ENCODE measurements around the gene PREPL.

Gene PREPL

GRCh38 chr2:44347526-44347925 lies 13.8 kb downstream of the PREPL start:
- H3K4me3 ChIP-seq (ENCODE audit: low read depth, low read length, poor library complexity, severe bottlenecking): no peak overlapping the region
- peaks cover 10% of the 10 kb centered on the region; the same call in 1 of the 2 replicates for H3K36me3 ChIP-seq (ENCODE audit: insufficient read depth, low read length)
- H3K9ac ChIP-seq (ENCODE audit: low read length): no peak overlapping the region
- H4K20me1 ChIP-seq (ENCODE audit: insufficient read depth, low read length): no peaks in the 10 kb centered on the region
- no peaks in the 10 kb centered on the region for H3K4me1 ChIP-seq (ENCODE audit: insufficient read depth, low read length, severe bottlenecking)
- H3K9me3 ChIP-seq (ENCODE audit: low read length): no peaks in the 10 kb centered on the region
- H3K9me2 ChIP-seq (ENCODE audit: low read depth, low read length): no peaks in the 10 kb centered on the region
- H3F3A ChIP-seq (ENCODE audit: insufficient read depth, low read length): no peaks in the 10 kb centered on the region
- H3K79me2 ChIP-seq (ENCODE audit: insufficient read depth, low read length): peaks cover 11% of the 10 kb centered on the region
- no peak overlapping the region for H2AFZ ChIP-seq (ENCODE audit: low read length)
- no peak overlapping the region for H3K4me2 ChIP-seq (ENCODE audit: low read length)
- no peak overlapping the region for H3K27ac ChIP-seq (ENCODE audit: low read depth, low read length, poor library complexity, severe bottlenecking)
- TF ChIP-seq CTCF (IDR thresholded peaks at IDR 0.05; ENCODE audit: low read length) (no peak), EZH2 (IDR thresholded peaks at IDR 0.05; ENCODE audit: borderline replicate concordance, low read length) (no peak)
- no peaks in the 10 kb centered on the region for H3K27me3 ChIP-seq (ENCODE audit: insufficient read depth, low read length)

- Histone ChIP-seq H3K27me3 (ENCODE audit: insufficient read depth, low read length) (no peaks in the 10 kb centered on the region), H3K9me2 (ENCODE audit: low read depth, low read length) (no peaks in the 10 kb centered on the region), H3K4me2 (ENCODE audit: low read length) (no peak overlapping the region), H4K20me1 (ENCODE audit: insufficient read depth, low read length) (no peaks in the 10 kb centered on the region), H3K9ac (ENCODE audit: low read length) (no peak overlapping the region), H3K79me2 (ENCODE audit: insufficient read depth, low read length) (peaks cover 5% of the 10 kb centered on the region; the same call in 1 of the 2 replicates), H3K9me3 (ENCODE audit: low read length) (no peaks in the 10 kb centered on the region), H3K4me3 (ENCODE audit: low read depth, low read length, poor library complexity, severe bottlenecking) (no peak overlapping the region), H3K36me3 (ENCODE audit: insufficient read depth, low read length) (peaks cover 43% of the 10 kb centered on the region), H2AFZ (ENCODE audit: low read length) (no peak overlapping the region), H3F3A (ENCODE audit: insufficient read depth, low read length) (no peaks in the 10 kb centered on the region), H3K27ac (ENCODE audit: low read depth, low read length, poor library complexity, severe bottlenecking) (no peak overlapping the region), H3K4me1 (ENCODE audit: insufficient read depth, low read length, severe bottlenecking) (no peaks in the 10 kb centered on the region)
- TF ChIP-seq CTCF (IDR thresholded peaks at IDR 0.05; ENCODE audit: low read length) (peak; percentile 54), EZH2 (IDR thresholded peaks at IDR 0.05; ENCODE audit: borderline replicate concordance, low read length) (no peak)
Measured at GRCh38 chr2:44342854-44343253, 18.4 kb downstream of the PREPL start.

GRCh38 chr2:44335806-44336538 lies 25.3 kb downstream of the PREPL start:
- peaks cover 60% of the 10 kb centered on the region for H3K36me3 ChIP-seq (ENCODE audit: insufficient read depth, low read length)
- no peak overlapping the region for H3K9ac ChIP-seq (ENCODE audit: low read length)
- H3K4me2 ChIP-seq (ENCODE audit: low read length): no peak overlapping the region
- no peaks in the 10 kb centered on the region for H3K9me3 ChIP-seq (ENCODE audit: low read length)
- no peaks in the 10 kb centered on the region for H3K79me2 ChIP-seq (ENCODE audit: insufficient read depth, low read length)
- H4K20me1 ChIP-seq (ENCODE audit: insufficient read depth, low read length): no peaks in the 10 kb centered on the region
- no peak overlapping the region for H3K27ac ChIP-seq (ENCODE audit: low read depth, low read length, poor library complexity, severe bottlenecking)
- H3K9me2 ChIP-seq (ENCODE audit: low read depth, low read length): no peaks in the 10 kb centered on the region
- H3F3A ChIP-seq (ENCODE audit: insufficient read depth, low read length): no peaks in the 10 kb centered on the region
- H3K27me3 ChIP-seq (ENCODE audit: insufficient read depth, low read length): no peaks in the 10 kb centered on the region
- no peaks in the 10 kb centered on the region for H3K4me1 ChIP-seq (ENCODE audit: insufficient read depth, low read length, severe bottlenecking)
- H3K4me3 ChIP-seq (ENCODE audit: low read depth, low read length, poor library complexity, severe bottlenecking): no peak overlapping the region
- TF ChIP-seq CTCF (IDR thresholded peaks at IDR 0.05; ENCODE audit: low read length) (no peak), EZH2 (IDR thresholded peaks at IDR 0.05; ENCODE audit: borderline replicate concordance, low read length) (no peak)
- H2AFZ ChIP-seq (ENCODE audit: low read length): no peak overlapping the region

Data from OCI-LY1 (cell line).